Ishikawa (cell line): ENCODE results near the gene OPHN1.

Experiments used
- CEBPB ChIP-seq: IDR thresholded peaks from 2 replicates; pipeline ENCODE4 v1.6.1; 2012
- CREB1 ChIP-seq: IDR thresholded peaks from 2 replicates; pipeline ENCODE4 v1.6.1; 2012; ENCODE audit warnings: low read depth
- EGR1 ChIP-seq: IDR thresholded peaks from 2 replicates; pipeline ENCODE4 v1.6.1; 2012
- EP300 ChIP-seq: IDR thresholded peaks from 2 replicates; pipeline ENCODE4 v1.6.1; 2012; ENCODE audit warnings: borderline replicate concordance
- FOXM1 ChIP-seq: IDR thresholded peaks from 2 replicates; pipeline ENCODE4 v1.6.1; 2012; ENCODE audit warnings: low read depth, borderline replicate concordance
- NFIC ChIP-seq: IDR thresholded peaks from 2 replicates; pipeline ENCODE4 v1.6.1; 2012
- RAD21 ChIP-seq: IDR thresholded peaks from 2 replicates; pipeline ENCODE4 v1.6.1; 2012; ENCODE audit warnings: low read depth
- REST ChIP-seq: IDR thresholded peaks from 2 replicates; pipeline ENCODE4 v1.6.1; 2012; ENCODE audit warnings: low read depth, mild to moderate bottlenecking
- TAF1 ChIP-seq: IDR thresholded peaks from 2 replicates; pipeline ENCODE4 v1.6.1; 2012; ENCODE audit warnings: low read depth, mild to moderate bottlenecking
- TCF12 ChIP-seq: IDR thresholded peaks from 2 replicates; pipeline ENCODE4 v1.6.1; 2012; ENCODE audit warnings: low read depth
- TEAD4 ChIP-seq: IDR thresholded peaks from 2 replicates; pipeline ENCODE4 v1.6.1; 2012
- YY1 ChIP-seq: IDR thresholded peaks from 2 replicates; pipeline ENCODE4 v1.6.1; 2012; ENCODE audit warnings: low read depth
- ZBTB7A ChIP-seq: IDR thresholded peaks from 2 replicates; pipeline ENCODE4 v1.6.1; 2012; ENCODE audit warnings: low read depth
- TF ChIP-seq, protein P1 (sequence below): IDR thresholded peaks from 2 replicates; pipeline ENCODE4 v1.6.1; 2012
- TF ChIP-seq, protein P2 (sequence below): IDR thresholded peaks from 2 replicates; pipeline ENCODE4 v1.6.1; 2012

The OPHN1 gene

GRCh38 chrX:68454476-68455150 lies 21.3 kb upstream of the OPHN1 start:
- TF ChIP-seq, protein P1, sequence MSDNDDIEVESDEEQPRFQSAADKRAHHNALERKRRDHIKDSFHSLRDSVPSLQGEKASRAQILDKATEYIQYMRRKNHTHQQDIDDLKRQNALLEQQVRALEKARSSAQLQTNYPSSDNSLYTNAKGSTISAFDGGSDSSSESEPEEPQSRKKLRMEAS = no peak
- TF ChIP-seq NFIC = no peak
- no peak for TF ChIP-seq TAF1
- no peak for TF ChIP-seq EP300
- TF ChIP-seq TCF12 = no peak
- TF ChIP-seq, protein P2, sequence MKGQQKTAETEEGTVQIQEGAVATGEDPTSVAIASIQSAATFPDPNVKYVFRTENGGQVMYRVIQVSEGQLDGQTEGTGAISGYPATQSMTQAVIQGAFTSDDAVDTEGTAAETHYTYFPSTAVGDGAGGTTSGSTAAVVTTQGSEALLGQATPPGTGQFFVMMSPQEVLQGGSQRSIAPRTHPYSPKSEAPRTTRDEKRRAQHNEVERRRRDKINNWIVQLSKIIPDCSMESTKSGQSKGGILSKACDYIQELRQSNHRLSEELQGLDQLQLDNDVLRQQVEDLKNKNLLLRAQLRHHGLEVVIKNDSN = no peak
- TF ChIP-seq EGR1 = no peak

DNA sequence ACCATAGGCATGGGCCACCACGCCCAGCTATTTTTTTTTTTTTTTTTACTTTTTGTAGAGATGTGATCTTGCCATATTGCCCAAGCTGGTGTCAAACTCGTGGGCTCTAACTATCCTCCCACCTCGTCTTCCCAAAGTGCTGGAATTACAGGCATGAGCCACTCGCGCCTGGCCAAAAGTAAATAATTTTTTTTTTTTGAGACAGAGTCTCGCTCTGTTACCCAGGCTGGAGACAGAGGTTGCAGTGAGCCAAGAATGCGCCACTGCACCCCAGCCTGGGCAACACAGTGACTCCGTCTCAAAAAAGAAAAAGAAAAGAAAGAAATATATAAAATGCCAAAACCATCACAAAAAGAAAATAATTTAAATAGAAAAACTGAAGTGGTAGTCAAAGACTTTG lies 18.4 kb upstream of the OPHN1 start:
- TF ChIP-seq EP300 (no peak), RAD21 (no peak), EGR1 (no peak), TCF12 (no peak)
- TF ChIP-seq, protein P2 = no peak

- TF ChIP-seq, protein P1 = peak; percentile 26; the same call in 1 of the 2 replicates
- TF ChIP-seq ZBTB7A (no peak), CEBPB (no peak), REST (no peak), YY1 (no peak), RAD21 (no peak), NFIC (peak; percentile 59), TEAD4 (peak; percentile 69), CREB1 (no peak), EP300 (peak; percentile 55; the same call in 1 of the 2 replicates), TAF1 (no peak), TCF12 (no peak), EGR1 (no peak), FOXM1 (no peak)
- TF ChIP-seq, protein P2 = no peak
These were observed 10.0 kb upstream of the OPHN1 start for GRCh38 chrX:68443155-68443868.

GRCh38 chrX:68440940-68441339 lies 7.6 kb upstream of the OPHN1 start:
- TF ChIP-seq NFIC = peak; percentile 91
- no peak for TF ChIP-seq EGR1

GRCh38 chrX:68440442-68440841 lies 7.1 kb upstream of the OPHN1 start:
- TF ChIP-seq REST (no peak), NFIC (0 out of 2 replicates have a peak, but pooled peaks have one; percentile 9)

GRCh38 chrX:68439341-68439740 lies 6.0 kb upstream of the OPHN1 start:
- TF ChIP-seq RAD21 (no peak), EP300 (no peak), FOXM1 (no peak)
- TF ChIP-seq, protein P1 = no peak
